ENCODE data around the gene USP54.
"Not testable (repeated sequence)": the region's sequence is repeated elsewhere in the genome, so short reads cannot be mapped to it uniquely, and the experiment has no call there.

USP54 gene

DNA sequence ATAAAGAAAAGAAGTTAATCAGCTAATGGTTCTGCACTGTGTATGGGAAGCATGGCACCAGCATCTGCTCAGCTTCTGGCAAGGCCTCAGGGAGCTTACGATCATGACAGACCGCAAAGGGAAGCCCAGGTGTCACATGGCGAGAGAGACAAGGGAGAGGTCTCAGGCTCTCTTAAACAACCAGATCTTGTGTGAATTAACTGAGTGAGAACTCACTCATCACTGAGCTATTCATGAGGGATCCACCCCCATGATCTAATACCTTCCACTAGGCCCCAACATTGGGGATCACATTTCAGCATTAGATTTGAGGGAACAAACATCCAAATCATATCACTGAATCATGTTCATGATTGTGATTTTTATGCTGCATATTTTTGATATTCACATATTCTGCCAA is 5.8 kb downstream of the USP54 start:
- peak; percentile 19 for DNase-seq (ENCODE audit: low read depth)
- Histone ChIP-seq H3K4me3 (ENCODE audit: low read length) (no peak overlapping the region), H3K9ac (ENCODE audit: low read length) (no peak overlapping the region), H3K36me3 (ENCODE audit: control insufficient read depth, insufficient read depth, low read length, severe bottlenecking) (no peaks in the 10 kb centered on the region), H3K27me3 (replicated peaks; ENCODE audit: control insufficient read depth, insufficient read depth, low read length) (no peaks in the 10 kb centered on the region), H3K9me3 (ENCODE audit: control insufficient read depth, low read length) (no peaks in the 10 kb centered on the region), H3K4me1 (ENCODE audit: control insufficient read depth, insufficient read depth, low read length) (peaks cover 30% of the 10 kb centered on the region)

DNA sequence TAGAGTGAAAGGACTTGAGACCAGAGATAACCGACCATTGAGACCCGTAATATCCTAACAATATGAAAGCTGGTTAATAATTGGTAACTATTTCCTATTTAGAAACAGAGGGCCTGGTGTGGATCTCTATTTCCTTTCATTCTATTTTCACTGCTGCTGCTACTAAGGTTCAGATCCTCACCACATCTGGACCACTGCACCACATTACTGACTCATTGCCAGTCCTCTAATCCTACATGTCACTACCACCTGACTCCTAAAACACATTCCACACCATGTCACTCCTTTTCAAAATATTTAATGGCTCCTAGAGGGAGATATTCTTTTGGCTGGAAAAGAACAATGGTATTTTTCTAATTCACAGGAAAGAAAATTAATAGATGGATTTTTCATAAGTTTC is 6.4 kb downstream of the USP54 start:
- no peak overlapping the region for H3K4me3 ChIP-seq (ENCODE audit: low read length)
- no peaks in the 10 kb centered on the region for H3K9me3 ChIP-seq (ENCODE audit: control insufficient read depth, low read length)
- peaks cover 29% of the 10 kb centered on the region for H3K4me1 ChIP-seq (ENCODE audit: control insufficient read depth, insufficient read depth, low read length)
- H3K36me3 ChIP-seq (ENCODE audit: control insufficient read depth, insufficient read depth, low read length, severe bottlenecking), result no peaks in the 10 kb centered on the region
- DNase-seq (ENCODE audit: low read depth), result no peak
- H3K27me3 ChIP-seq (replicated peaks; ENCODE audit: control insufficient read depth, insufficient read depth, low read length), result no peaks in the 10 kb centered on the region
- H3K9ac ChIP-seq (ENCODE audit: low read length), result no peak overlapping the region

DNA sequence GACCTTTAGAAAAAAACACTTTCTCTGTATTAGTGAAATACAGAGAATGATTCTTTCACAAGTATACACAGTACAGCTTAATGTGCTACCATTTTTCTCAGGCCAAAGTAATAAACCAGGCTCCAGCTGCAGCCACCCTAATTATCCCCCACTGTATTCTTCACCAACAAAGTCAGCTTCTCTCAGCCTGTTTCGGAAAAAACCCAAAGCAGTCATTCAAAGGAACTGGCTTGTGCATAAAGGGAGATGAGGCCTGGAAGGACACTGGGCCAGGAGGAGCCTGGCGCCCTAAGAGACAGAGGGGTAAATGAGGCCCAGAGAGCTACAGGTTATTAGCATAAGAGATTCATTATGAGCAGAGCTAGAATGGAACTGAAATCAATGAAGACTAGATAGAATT is 9.2 kb downstream of the USP54 start:
- Histone ChIP-seq H3K27me3 (replicated peaks; ENCODE audit: control insufficient read depth, insufficient read depth, low read length) (no peaks in the 10 kb centered on the region), H3K4me3 (ENCODE audit: low read length) (no peak overlapping the region), H3K9ac (ENCODE audit: low read length) (no peak overlapping the region), H3K9me3 (ENCODE audit: control insufficient read depth, low read length) (no peaks in the 10 kb centered on the region), H3K36me3 (ENCODE audit: control insufficient read depth, insufficient read depth, low read length, severe bottlenecking) (no peaks in the 10 kb centered on the region), H3K4me1 (ENCODE audit: control insufficient read depth, insufficient read depth, low read length) (peaks cover 30% of the 10 kb centered on the region)
- DNase-seq (ENCODE audit: low read depth), result no peak

DNA sequence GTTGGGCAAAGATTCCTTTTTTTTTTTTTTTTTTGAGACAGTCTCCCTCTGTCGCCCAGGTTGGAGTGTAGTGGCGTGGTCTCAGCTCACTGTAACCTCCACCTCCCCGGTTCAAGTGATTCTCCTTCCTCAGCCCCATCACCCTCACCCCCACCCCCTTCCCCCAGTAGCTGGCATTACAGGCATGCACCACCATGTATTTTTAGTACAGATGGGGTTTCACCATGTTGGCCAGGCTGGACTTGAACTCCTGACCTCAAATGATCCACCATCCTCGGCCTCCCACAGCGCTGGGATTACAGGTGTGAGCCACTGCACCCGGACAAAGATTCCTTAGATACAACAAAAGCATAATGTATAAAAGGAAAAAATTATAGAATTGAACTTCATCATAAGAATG is 12.2 kb downstream of the USP54 start:
- not testable (repeated sequence) for DNase-seq (ENCODE audit: low read depth); H3K9ac ChIP-seq (ENCODE audit: low read length); H3K9me3 ChIP-seq (ENCODE audit: control insufficient read depth, low read length); H3K27me3 ChIP-seq (replicated peaks; ENCODE audit: control insufficient read depth, insufficient read depth, low read length); H3K4me3 ChIP-seq (ENCODE audit: low read length); H3K36me3 ChIP-seq (ENCODE audit: control insufficient read depth, insufficient read depth, low read length, severe bottlenecking)
- peaks cover 29% of the 10 kb centered on the region for H3K4me1 ChIP-seq (ENCODE audit: control insufficient read depth, insufficient read depth, low read length)

DNA sequence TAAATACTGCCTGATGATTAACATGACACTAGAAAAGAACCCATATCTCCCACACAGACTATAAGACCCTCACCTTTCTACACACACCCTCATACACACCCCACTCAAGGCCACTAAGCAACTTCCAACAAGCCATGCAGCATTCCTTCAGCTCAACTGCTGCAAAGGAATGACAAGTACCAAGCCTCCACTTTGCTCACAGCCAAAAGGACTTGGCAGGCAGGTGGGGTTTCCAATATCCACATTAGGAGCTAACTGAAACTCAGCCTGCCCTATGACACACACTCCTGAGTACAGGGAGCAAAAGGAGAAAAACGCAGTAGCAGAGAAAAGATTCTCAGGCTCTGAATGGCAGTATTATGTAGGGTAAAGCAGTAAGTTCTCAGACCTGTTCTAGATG is 13.4 kb downstream of the USP54 start:
- H3K4me3 ChIP-seq (ENCODE audit: low read length), result peak overlapping the region; percentile 3
- H3K9me3 ChIP-seq (ENCODE audit: control insufficient read depth, low read length), result no peaks in the 10 kb centered on the region
- no peaks in the 10 kb centered on the region for H3K36me3 ChIP-seq (ENCODE audit: control insufficient read depth, insufficient read depth, low read length, severe bottlenecking)
- peak overlapping the region; percentile 5 for H3K9ac ChIP-seq (ENCODE audit: low read length)
- no peaks in the 10 kb centered on the region for H3K27me3 ChIP-seq (replicated peaks; ENCODE audit: control insufficient read depth, insufficient read depth, low read length)
- peak; percentile 28 for DNase-seq (ENCODE audit: low read depth)
- peaks cover 29% of the 10 kb centered on the region for H3K4me1 ChIP-seq (ENCODE audit: control insufficient read depth, insufficient read depth, low read length)

DNA sequence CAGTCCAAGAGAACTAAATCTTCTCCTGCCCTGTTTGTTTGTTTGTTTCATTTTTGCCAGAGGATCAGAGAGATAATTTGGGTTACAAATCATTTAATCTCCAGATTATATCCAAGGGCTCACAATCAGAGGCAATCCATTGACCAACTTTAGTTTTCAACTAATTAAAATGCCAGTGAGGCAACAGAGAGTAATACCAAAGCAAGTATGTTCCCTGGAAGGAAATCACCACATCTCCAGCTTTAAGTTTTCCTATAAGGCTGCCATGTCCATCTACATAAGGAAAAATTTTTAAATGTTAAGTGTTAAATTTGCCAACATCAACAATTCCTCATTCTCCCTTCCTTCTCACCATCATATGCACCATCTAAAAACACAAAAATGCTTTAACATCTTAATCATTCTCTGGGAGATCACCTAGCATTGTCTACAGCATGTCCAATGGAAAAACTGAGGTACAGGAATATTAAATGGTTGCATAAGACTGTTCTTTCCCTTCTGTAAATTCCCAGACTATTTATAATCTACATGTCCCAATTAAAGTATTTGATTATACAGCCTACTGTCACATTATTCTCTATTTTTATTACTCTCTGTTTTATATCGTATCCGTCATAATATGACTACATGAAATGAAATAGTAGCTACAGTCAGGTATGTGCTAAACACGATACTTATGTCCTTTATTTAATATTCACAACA is 14.1 kb downstream of the USP54 start:
- H3K4me1 ChIP-seq (ENCODE audit: control insufficient read depth, insufficient read depth, low read length), result peaks cover 29% of the 10 kb centered on the region
- no peaks in the 10 kb centered on the region for H3K9me3 ChIP-seq (ENCODE audit: control insufficient read depth, low read length)
- peak; percentile 58 for DNase-seq (ENCODE audit: low read depth)
- no peaks in the 10 kb centered on the region for H3K36me3 ChIP-seq (ENCODE audit: control insufficient read depth, insufficient read depth, low read length, severe bottlenecking)
- peak overlapping the region; percentile 30 for H3K9ac ChIP-seq (ENCODE audit: low read length)
- H3K27me3 ChIP-seq (replicated peaks; ENCODE audit: control insufficient read depth, insufficient read depth, low read length), result no peaks in the 10 kb centered on the region
- H3K4me3 ChIP-seq (ENCODE audit: low read length), result peak overlapping the region; percentile 9

DNA sequence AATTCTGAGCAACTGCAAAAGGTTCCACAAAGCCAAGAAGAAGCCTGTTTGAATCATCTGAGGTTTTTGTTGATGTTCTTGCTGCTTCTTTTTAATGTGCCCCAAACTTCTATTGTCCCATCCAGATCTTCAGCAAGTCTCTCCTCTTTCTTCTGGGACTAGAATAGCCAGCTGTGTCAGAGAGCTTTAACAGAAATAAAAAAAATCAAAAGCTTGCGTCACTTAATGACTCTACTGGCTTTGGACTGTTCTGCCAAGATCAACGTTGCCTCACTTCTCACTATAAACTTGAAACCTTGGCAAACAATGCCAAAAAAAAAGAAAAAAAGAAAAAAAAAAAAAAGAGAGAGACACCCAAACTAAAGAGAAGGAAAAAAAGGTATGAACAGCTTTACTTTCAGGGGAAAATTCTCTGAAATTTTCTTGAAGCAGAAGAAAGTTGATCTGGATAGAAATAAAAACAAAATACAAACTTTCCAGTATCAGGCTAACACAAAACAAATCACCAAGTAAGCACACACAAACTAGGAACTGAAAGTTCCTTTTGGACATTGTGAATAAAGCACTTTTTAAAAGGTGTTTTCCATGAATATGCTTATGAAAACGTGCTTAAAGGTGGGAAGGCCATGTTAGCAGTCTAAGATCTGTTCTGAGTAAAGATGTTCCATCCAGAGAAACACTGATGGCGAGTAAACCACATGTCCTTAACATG is 14.8 kb downstream of the USP54 start:
- Histone ChIP-seq H3K4me3 (ENCODE audit: low read length) (peak overlapping the region; percentile 55), H3K9ac (ENCODE audit: low read length) (peak overlapping the region; percentile 31), H3K9me3 (ENCODE audit: control insufficient read depth, low read length) (no peaks in the 10 kb centered on the region), H3K36me3 (ENCODE audit: control insufficient read depth, insufficient read depth, low read length, severe bottlenecking) (no peaks in the 10 kb centered on the region), H3K4me1 (ENCODE audit: control insufficient read depth, insufficient read depth, low read length) (peaks cover 29% of the 10 kb centered on the region), H3K27me3 (replicated peaks; ENCODE audit: control insufficient read depth, insufficient read depth, low read length) (no peaks in the 10 kb centered on the region)
- DNase-seq (ENCODE audit: low read depth), result peak; percentile 95

DNA sequence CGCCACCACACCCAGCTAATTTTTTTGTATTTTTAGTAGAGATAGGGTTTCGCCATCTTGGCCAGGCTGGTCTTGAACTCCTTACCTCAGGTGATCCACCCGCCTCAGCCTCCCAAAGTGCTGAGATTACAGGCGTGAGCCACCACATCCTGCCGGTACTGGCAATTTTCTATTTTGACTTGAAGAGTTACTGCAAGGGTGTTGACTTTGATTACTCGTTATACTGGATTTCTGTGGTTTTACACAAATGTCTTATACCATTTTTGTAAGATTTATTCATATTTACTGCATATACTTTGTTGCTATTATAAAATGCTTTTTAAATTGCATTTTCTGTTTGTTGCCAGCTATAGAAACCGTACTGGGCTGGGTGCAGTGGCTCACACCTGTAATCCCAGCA is 24.1 kb downstream of the USP54 start:
- H3K4me3 ChIP-seq (ENCODE audit: low read length); H3K9me3 ChIP-seq (ENCODE audit: control insufficient read depth, low read length); H3K9ac ChIP-seq (ENCODE audit: low read length); H3K36me3 ChIP-seq (ENCODE audit: control insufficient read depth, insufficient read depth, low read length, severe bottlenecking); DNase-seq (ENCODE audit: low read depth); H3K27me3 ChIP-seq (replicated peaks; ENCODE audit: control insufficient read depth, insufficient read depth, low read length); H3K4me1 ChIP-seq (ENCODE audit: control insufficient read depth, insufficient read depth, low read length): not testable (repeated sequence)

DNA sequence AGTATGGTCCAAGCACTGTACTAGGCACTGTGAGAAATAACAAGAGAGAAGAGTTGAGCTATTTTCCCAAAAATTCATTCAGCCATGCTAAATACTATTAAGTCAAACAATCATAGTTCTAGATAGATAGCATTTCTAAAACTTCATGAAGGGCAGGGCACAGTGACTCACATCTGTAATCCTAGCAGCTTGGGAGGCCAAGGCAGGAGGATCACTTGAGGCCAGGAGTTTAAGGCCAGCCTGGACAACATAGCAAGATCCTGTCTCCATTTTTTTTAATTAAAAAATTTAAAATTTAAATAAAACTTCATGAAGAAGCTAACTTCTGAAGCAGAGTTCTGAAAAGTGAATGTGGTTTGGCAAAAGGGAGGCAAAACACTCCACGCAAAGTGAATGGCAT is 29.9 kb downstream of the USP54 start:
- no peaks in the 10 kb centered on the region for H3K4me1 ChIP-seq (ENCODE audit: control insufficient read depth, insufficient read depth, low read length)
- H3K4me3 ChIP-seq (ENCODE audit: low read length), result no peak overlapping the region
- H3K27me3 ChIP-seq (replicated peaks; ENCODE audit: control insufficient read depth, insufficient read depth, low read length), result no peaks in the 10 kb centered on the region
- no peak for DNase-seq (ENCODE audit: low read depth)
- H3K9ac ChIP-seq (ENCODE audit: low read length), result no peak overlapping the region
- H3K36me3 ChIP-seq (ENCODE audit: control insufficient read depth, insufficient read depth, low read length, severe bottlenecking), result no peaks in the 10 kb centered on the region
- H3K9me3 ChIP-seq (ENCODE audit: control insufficient read depth, low read length), result no peaks in the 10 kb centered on the region

DNA sequence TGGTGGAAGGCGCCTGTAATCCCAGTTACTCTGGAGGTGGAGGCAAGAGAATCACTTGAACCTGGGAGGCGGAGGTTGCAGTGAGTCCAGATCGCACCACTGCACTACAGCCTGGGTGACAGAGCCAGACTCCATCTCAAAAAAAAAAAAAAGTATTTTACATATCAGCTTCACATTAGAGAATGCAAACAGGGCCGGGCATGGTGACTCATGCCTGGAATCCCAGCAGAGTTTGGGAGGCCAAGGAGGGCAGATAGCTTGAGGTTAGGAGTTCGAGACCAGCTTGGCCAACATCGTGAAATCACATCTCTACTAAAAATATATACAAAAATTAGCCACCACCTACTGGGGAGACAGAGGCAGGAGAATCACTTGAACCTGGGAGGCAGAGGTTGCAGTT is 31.6 kb downstream of the USP54 start:
- Histone ChIP-seq H3K36me3 (ENCODE audit: control insufficient read depth, insufficient read depth, low read length, severe bottlenecking) (no peaks in the 10 kb centered on the region), H3K9me3 (ENCODE audit: control insufficient read depth, low read length) (no peaks in the 10 kb centered on the region), H3K4me3 (ENCODE audit: low read length) (no peak overlapping the region), H3K4me1 (ENCODE audit: control insufficient read depth, insufficient read depth, low read length) (no peaks in the 10 kb centered on the region), H3K9ac (ENCODE audit: low read length) (no peak overlapping the region), H3K27me3 (replicated peaks; ENCODE audit: control insufficient read depth, insufficient read depth, low read length) (no peaks in the 10 kb centered on the region)
- DNase-seq (ENCODE audit: low read depth), result no peak

DNA sequence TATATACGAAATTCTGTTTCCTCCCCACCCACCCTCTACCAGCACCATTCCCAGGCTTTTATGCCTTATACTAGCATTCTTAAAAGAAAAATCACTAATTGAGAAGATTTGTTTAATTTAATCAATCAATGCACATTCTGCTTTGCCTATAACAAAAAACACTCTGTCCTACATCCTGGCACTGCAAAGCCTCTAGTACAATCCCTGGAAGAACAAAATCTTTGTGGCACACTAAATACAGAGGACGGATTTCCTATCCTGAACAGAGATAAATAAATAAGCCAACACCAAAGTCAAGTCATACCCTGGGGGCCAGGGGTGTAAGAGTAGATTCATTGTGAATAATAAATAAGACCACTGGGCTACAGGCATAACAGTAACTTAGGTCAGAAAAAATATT is 34.3 kb downstream of the USP54 start:
- Histone ChIP-seq H3K4me3 (ENCODE audit: low read length) (no peak overlapping the region), H3K9me3 (ENCODE audit: control insufficient read depth, low read length) (no peaks in the 10 kb centered on the region), H3K9ac (ENCODE audit: low read length) (no peak overlapping the region), H3K4me1 (ENCODE audit: control insufficient read depth, insufficient read depth, low read length) (no peaks in the 10 kb centered on the region), H3K36me3 (ENCODE audit: control insufficient read depth, insufficient read depth, low read length, severe bottlenecking) (no peaks in the 10 kb centered on the region), H3K27me3 (replicated peaks; ENCODE audit: control insufficient read depth, insufficient read depth, low read length) (no peaks in the 10 kb centered on the region)
- no peak for DNase-seq (ENCODE audit: low read depth)
